Measurements from ENCODE around the gene DNAJC1. TPM values are rescaled to one million over a fixed set of nuclear protein-coding genes. Genes with fewer than 3 reads are reported as not detected.

The DNAJC1 gene
- total and polyA plus RNA-seq, 2 of the 8 experiments (the other 6 are each of a cell fraction or from before 2014, with no cell fraction given) = 6.8 to 14.8 TPM

DNA sequence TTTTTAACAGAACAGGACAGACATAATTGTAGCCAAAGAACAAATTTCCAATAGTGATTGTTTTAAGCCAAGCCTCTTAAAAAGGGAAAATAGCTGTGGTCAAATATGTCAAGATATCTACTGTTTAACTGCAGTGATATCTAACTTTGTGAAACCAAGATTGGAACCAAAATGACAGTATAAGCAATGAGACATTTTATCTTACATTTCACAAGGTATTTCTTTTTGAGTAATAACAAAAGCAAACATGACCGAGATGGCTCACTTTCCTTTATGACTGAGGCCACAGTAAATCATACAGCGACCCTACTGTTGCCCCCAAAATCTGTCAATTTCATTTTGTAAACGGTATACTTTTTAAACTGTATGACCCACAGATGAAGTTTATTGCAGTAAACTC is 253.7 kb downstream of the DNAJC1 start:
- ChIA-PET CTCF (ENCODE audit: partially characterized antibody) (interaction anchor here (0.6 to 3.6 kb wide), 2 partner anchors 18 to 42 kb away, joined by 3 to 16 read pairs; no protein-coding TSS in a partner anchor), POLR2A (ENCODE audit: partially characterized antibody) (interaction anchor here (0.7 to 3.1 kb wide), 5 partner anchors 8 to 241 kb away, joined by 4 to 11 read pairs (median 10); no protein-coding TSS in a partner anchor)
- DNase-seq (ENCODE audit: low read depth in 1 of 2, low spot score in 2 of 2) (no peak), FAIRE-seq (no peak)
- Histone ChIP-seq H4K91ac (replicated peaks; ENCODE audit: insufficient read length, low read length) (peak overlapping the region; percentile 99), H3K79me2 (ENCODE audit: control insufficient read depth in 1 of 2, insufficient read depth in 2 of 2, low read length in 2 of 2) (no peaks in the 10 kb centered on the region), H2AK5ac (ENCODE audit: low read depth, low read length) (0 out of 2 replicates have a peak overlapping the region, but pooled peaks have one; percentile 45), H3K14ac (ENCODE audit: insufficient read length) (no peak overlapping the region), H3K9ac (replicated peaks in 1 of 4; ENCODE audit: extremely low read depth in 1 of 4, low read depth in 3 of 4, low read length in 3 of 4) (no peak overlapping the region), H4K5ac (ENCODE audit: insufficient read length, low read depth, low read length) (no peak overlapping the region), H4K8ac (ENCODE audit: extremely low read depth, insufficient read depth, low read length) (no peak overlapping the region), H2BK120ac (replicated peaks; ENCODE audit: low read depth, low read length) (peak overlapping the region; percentile 87), H2BK20ac (ENCODE audit: low read length) (peak overlapping the region; percentile 99; the same call in 1 of the 2 replicates), H3K4ac (replicated peaks; ENCODE audit: insufficient read length, low read depth, low read length) (no peak overlapping the region), H3K79me1 (ENCODE audit: low read depth, low read length) (no peaks in the 10 kb centered on the region), H2BK12ac (ENCODE audit: low read depth, low read length) (peak overlapping the region; percentile 100), H3K18ac (ENCODE audit: extremely low read depth, low read length) (no peak overlapping the region; the same call in 1 of the 2 replicates), H3K27ac (ENCODE audit: low read depth, low read length) (peak overlapping the region; percentile 65; the same call in 1 of the 2 replicates), H2AFZ (ENCODE audit: low read length) (no peak overlapping the region), H3K23me2 (ENCODE audit: low read depth, low read length) (peaks cover 3% of the 10 kb centered on the region; the same call in 1 of the 2 replicates), H4K20me1 (replicated peaks in 1 of 2; ENCODE audit: control insufficient read depth in 1 of 2, insufficient read depth in 2 of 2, low read length in 2 of 2) (no peaks in the 10 kb centered on the region), H2BK5ac (ENCODE audit: low read depth, low read length) (peak overlapping the region; percentile 99; the same call in 1 of the 2 replicates), H3K9me3 (ENCODE audit: insufficient read depth in 2 of 2, low read depth in 1 of 2, low read length in 1 of 2) (no peaks in the 10 kb centered on the region), H3K36me3 (ENCODE audit: control insufficient read depth in 2 of 4, insufficient read depth in 4 of 4, low read length in 3 of 4) (peaks cover 0 to 6% (median 0%) of the 10 kb centered on the region in 4 experiments; a peak in 2 of 8 replicates), H3K27me3 (replicated peaks in 1 of 4; ENCODE audit: control insufficient read depth in 3 of 4, extremely low read depth in 1 of 4, insufficient read depth in 3 of 4, low read length in 3 of 4) (no peaks in the 10 kb centered on the region), H3K56ac (replicated peaks; ENCODE audit: insufficient read length, low read depth, low read length) (peak overlapping the region; percentile 54), H2BK15ac (ENCODE audit: low read length) (no peak overlapping the region), H3K4me1 (replicated peaks in 1 of 4; ENCODE audit: control insufficient read depth in 3 of 4, insufficient read depth in 4 of 4, low read length in 3 of 4) (peaks cover 13 to 44% (median 33%) of the 10 kb centered on the region in 4 experiments), H3K4me2 (ENCODE audit: insufficient read depth in 1 of 2, low read depth in 2 of 2, low read length in 2 of 2) (no peak overlapping the region), H3K4me3 (ENCODE audit: extremely low read depth in 1 of 4, insufficient read depth in 2 of 4, low read depth in 3 of 4, low read length in 4 of 4) (0 out of 8 replicates have a peak overlapping the region, but pooled peaks of 1 of the 4 experiments have one; percentile 3), H3K23ac (ENCODE audit: insufficient read length) (no peak overlapping the region)
- TF ChIP-seq ASH2L (IDR thresholded peaks at IDR 0.05; ENCODE audit: low read length) (no peak), SP2 (IDR thresholded peaks at IDR 0.05; ENCODE audit: low read length) (no peak), EP300 (IDR thresholded peaks at IDR 0.05; ENCODE audit: borderline replicate concordance in 1 of 2, low read depth in 2 of 2, low read length in 2 of 2) (no peak), CHD2 (IDR thresholded peaks at IDR 0.05; ENCODE audit: low read length) (no peak), TEAD4 (IDR thresholded peaks at IDR 0.05; ENCODE audit: low read depth, low read length) (no peak)
- WGBS, 2 experiments (ENCODE audit: extremely low coverage in 1 of 2, insufficient coverage in 1 of 2, insufficient read length in 1 of 2, insufficient replicate concordance in 2 of 2, low coverage in 1 of 2, low lambda C conversion rate in 2 of 2, missing lambda C conversion rate in 1 of 2) = 74% methylated on average over 3 of the region's 3 CpGs; no CpG with 5 or more reads in 1 of the 2 experiments
